GM23248 (cell line): ENCODE data around the gene STIM2. TPM values are rescaled to one million over a fixed set of nuclear protein-coding genes. Genes with fewer than 3 reads are reported as not detected.

ENCODE experiments used
- DNase-seq: peaks from one replicate; pipeline ENCODE4 v3.0.0-alpha.2; 2015
- H2AFZ ChIP-seq: fragments of 200-600 bp; sonication (generic); 2 replicates; pipeline ENCODE4 v1.6.1; 2016; ENCODE audit warnings: antibody characterized with exemption
- H3F3A ChIP-seq: fragments of 200-600 bp; sonication (generic); 2 replicates; pipeline ENCODE4 v1.6.1; 2016; ENCODE audit warnings: mild to moderate bottlenecking, antibody characterized with exemption, mixed run types; ENCODE audit not compliant: insufficient read depth
- H3K27ac ChIP-seq: fragments of 200-600 bp; sonication (generic); 2 replicates; pipeline ENCODE4 v1.5.1; 2016; ENCODE audit warnings: mild to moderate bottlenecking
- H3K27me3 ChIP-seq: fragments of 200-600 bp; sonication (generic); replicated peaks from 2 replicates; pipeline ENCODE4 v1.6.1; 2016; ENCODE audit warnings: mild to moderate bottlenecking; ENCODE audit not compliant: insufficient read depth
- H3K36me3 ChIP-seq: fragments of 200-600 bp; sonication (generic); 2 replicates; pipeline ENCODE4 v1.6.1; 2016; ENCODE audit warnings: low read depth, mild to moderate bottlenecking
- H3K4me1 ChIP-seq: fragments of 200-600 bp; sonication (generic); 2 replicates; pipeline ENCODE4 v1.6.1; 2016; ENCODE audit warnings: mild to moderate bottlenecking; ENCODE audit not compliant: insufficient read depth
- H3K4me2 ChIP-seq: fragments of 200-600 bp; sonication (generic); one replicate; pipeline ENCODE4 v1.6.1; 2016; ENCODE audit warnings: mild to moderate bottlenecking; ENCODE audit not compliant: unreplicated experiment
- H3K4me3 ChIP-seq: fragments of 200-600 bp; sonication (generic); 2 replicates; pipeline ENCODE4 v1.5.1; 2016; ENCODE audit warnings: mild to moderate bottlenecking
- H3K79me2 ChIP-seq: fragments of 200-600 bp; sonication (generic); 2 replicates; pipeline ENCODE4 v1.6.1; 2016; ENCODE audit warnings: mild to moderate bottlenecking; ENCODE audit not compliant: insufficient read depth
- H3K9ac ChIP-seq: fragments of 200-600 bp; sonication (generic); 2 replicates; pipeline ENCODE4 v1.6.1; 2016; ENCODE audit warnings: mild to moderate bottlenecking
- H3K9me2 ChIP-seq: fragments of 200-600 bp; sonication (generic); 2 replicates; pipeline ENCODE4 v1.6.1; 2016; ENCODE audit warnings: mixed run types, mild to moderate bottlenecking, moderate library complexity; ENCODE audit not compliant: insufficient read depth
- H3K9me3 ChIP-seq: fragments of 200-600 bp; sonication (generic); one replicate; pipeline ENCODE4 v1.6.1; 2017; ENCODE audit warnings: low read depth
- H4K20me1 ChIP-seq: fragments of 200-600 bp; sonication (generic); 2 replicates; pipeline ENCODE4 v1.6.0; 2016; ENCODE audit not compliant: insufficient read depth
- EZH2 ChIP-seq: fragments of 200-600 bp; sonication (generic); IDR thresholded peaks from 2 replicates; pipeline ENCODE4 v1.6.1; 2018; ENCODE audit warnings: antibody characterized with exemption, mild to moderate bottlenecking; ENCODE audit not compliant: insufficient read depth, poor library complexity, severe bottlenecking
- EZH2phosphoT487 ChIP-seq: fragments of 200-600 bp; sonication (generic); IDR thresholded peaks from 2 replicates; pipeline ENCODE4 v1.6.1; 2018; ENCODE audit warnings: antibody characterized with exemption, moderate library complexity, mild to moderate bottlenecking, low read depth; ENCODE audit not compliant: insufficient read depth
- WGBS, 2 experiments: methylation state at CpG; one replicate each; pipeline ENCODE4 v1.1.6; 2015 to 2017; ENCODE audit warnings: low lambda C conversion rate in 2 of 2, low coverage in 1 of 2; ENCODE audit errors: missing lambda C conversion rate in 2 of 2; 5-methylcytosine and 5-hydroxymethylcytosine counted together
- in situ Hi-C: fragments of 300-500 bp; cut with MboI; formaldehyde crosslinking; loops from 2 replicates; pipeline ENCODE4 v1.15.0; 2020
- polyA plus RNA-seq: library from polyadenylated mRNA; unstranded; fragments of >200 nt; fragmentation: Nextera tagmentation; extraction: Ambion mirVana; gene quantifications from 2 replicates; pipeline ENCODE4 v1.2.1, GENCODE V29; 2016
- total RNA-seq: library from RNA; depleted of rRNA; stranded (reverse); fragments of >200 nt; shearing (Covaris generic); gene quantifications from 2 replicates; pipeline ENCODE4 v1.2.3, GENCODE V29; 2014

STIM2 gene
- total and polyA plus RNA-seq, 2 experiments from 2014 or later = 10.8 to 13.8 TPM

- no peak overlapping the region for H2AFZ ChIP-seq
- no peak overlapping the region for H3K4me3 ChIP-seq
- no peaks in the 10 kb centered on the region for H3F3A ChIP-seq
- H3K27ac ChIP-seq = no peak overlapping the region
- H3K9me3 ChIP-seq = no peaks in the 10 kb centered on the region
- H3K27me3 ChIP-seq = no peaks in the 10 kb centered on the region
- no peaks in the 10 kb centered on the region for H4K20me1 ChIP-seq
- 92 to 96% methylated on average over 3 of the region's 3 CpGs for WGBS, 2 experiments
- H3K9me2 ChIP-seq = no peaks in the 10 kb centered on the region
- H3K9ac ChIP-seq = no peak overlapping the region
- no peaks in the 10 kb centered on the region for H3K36me3 ChIP-seq
- H3K4me2 ChIP-seq = no peak overlapping the region
- no peaks in the 10 kb centered on the region for H3K4me1 ChIP-seq
- no peak for TF ChIP-seq EZH2phosphoT487
- TF ChIP-seq EZH2 = no peak
- in situ Hi-C loops = no loop called here
- peaks cover 90% of the 10 kb centered on the region for H3K79me2 ChIP-seq
- DNase-seq = no peak
Measured at GRCh38 chr4:26899991-26900390, 39.4 kb downstream of the STIM2 start.

GRCh38 chr4:26900765-26901164, 40.1 kb downstream of the STIM2 start:
- peaks cover 92% of the 10 kb centered on the region for H3K79me2 ChIP-seq
- H3K36me3 ChIP-seq = no peaks in the 10 kb centered on the region
- no peak overlapping the region for H3K9ac ChIP-seq
- H4K20me1 ChIP-seq = no peaks in the 10 kb centered on the region
- no peaks in the 10 kb centered on the region for H3F3A ChIP-seq
- H3K27me3 ChIP-seq = no peaks in the 10 kb centered on the region
- no peaks in the 10 kb centered on the region for H3K9me2 ChIP-seq
- H3K9me3 ChIP-seq = no peaks in the 10 kb centered on the region
- no peaks in the 10 kb centered on the region for H3K4me1 ChIP-seq
- in situ Hi-C loops = no loop called here
- H3K4me2 ChIP-seq = no peak overlapping the region
- DNase-seq = no peak
- TF ChIP-seq EZH2 (no peak), EZH2phosphoT487 (no peak)
- H3K27ac ChIP-seq = no peak overlapping the region
- no peak overlapping the region for H3K4me3 ChIP-seq
- no peak overlapping the region for H2AFZ ChIP-seq
- 93% methylated on average over 2 of the region's 2 CpGs for WGBS, 2 experiments

GRCh38 chr4:26905172-26905571, 44.5 kb downstream of the STIM2 start:
- H3K4me3 ChIP-seq = no peak overlapping the region
- no peak for DNase-seq
- TF ChIP-seq EZH2 (no peak), EZH2phosphoT487 (no peak)
- no peaks in the 10 kb centered on the region for H3F3A ChIP-seq
- H3K9me3 ChIP-seq = no peaks in the 10 kb centered on the region
- H2AFZ ChIP-seq = no peak overlapping the region
- H4K20me1 ChIP-seq = no peaks in the 10 kb centered on the region
- H3K4me2 ChIP-seq = no peak overlapping the region
- H3K27ac ChIP-seq = no peak overlapping the region
- in situ Hi-C loops = no loop called here
- H3K4me1 ChIP-seq = peaks cover 5% of the 10 kb centered on the region; the same call in 1 of the 2 replicates
- WGBS, 2 experiments = 93 to 94% methylated on average over 2 of the region's 2 CpGs
- no peak overlapping the region for H3K9ac ChIP-seq
- no peaks in the 10 kb centered on the region for H3K27me3 ChIP-seq
- no peaks in the 10 kb centered on the region for H3K36me3 ChIP-seq
- H3K79me2 ChIP-seq = peaks cover 76% of the 10 kb centered on the region
- no peaks in the 10 kb centered on the region; the same call in 1 of the 2 replicates for H3K9me2 ChIP-seq

- Histone ChIP-seq H3K9me2 (no peaks in the 10 kb centered on the region; the same call in 1 of the 2 replicates), H2AFZ (peak overlapping the region; percentile 62), H3K9me3 (no peaks in the 10 kb centered on the region), H3K4me3 (peak overlapping the region; percentile 13; the same call in 1 of the 2 replicates), H3K4me2 (peak overlapping the region; percentile 40), H3K36me3 (no peaks in the 10 kb centered on the region), H3K27ac (no peak overlapping the region), H3F3A (no peaks in the 10 kb centered on the region), H3K9ac (peak overlapping the region; percentile 18; the same call in 1 of the 2 replicates), H4K20me1 (no peaks in the 10 kb centered on the region), H3K27me3 (no peaks in the 10 kb centered on the region), H3K4me1 (peaks cover 15% of the 10 kb centered on the region; the same call in 1 of the 2 replicates), H3K79me2 (peaks cover 72% of the 10 kb centered on the region)
- DNase-seq = peak; percentile 11
- in situ Hi-C loops = no loop called here
- TF ChIP-seq EZH2phosphoT487 (no peak), EZH2 (no peak)
- WGBS, 2 experiments = 64 to 67% methylated on average over 7 of the region's 7 CpGs
Measured at GRCh38 chr4:26907731-26908599, 47.3 kb downstream of the STIM2 start.
